GM12878 (cell line): Measurements from ENCODE around the gene KLRD1.

Experiments
- CBFB ChIP-seq: IDR thresholded peaks from 2 replicates; pipeline ENCODE4 v1.6.1; 2016; ENCODE audit warnings: antibody characterized with exemption, low read depth
- CHD1 ChIP-seq: IDR thresholded peaks from 2 replicates; pipeline ENCODE4 v1.6.1; 2012; ENCODE audit warnings: low read depth, low read length, improper control_type of control experiment
- CREB1 ChIP-seq: IDR thresholded peaks from 2 replicates; pipeline ENCODE4 v1.6.1; 2012; ENCODE audit warnings: low read depth, mild to moderate bottlenecking, inconsistent platforms
- CTCF ChIP-seq, 3 experiments: IDR thresholded peaks in 2 of 3; conservative IDR thresholded peaks in 1 of 3; 2 replicates each; pipeline ENCODE4 v1.5.1; 2011; ENCODE audit warnings: low read depth in 3 of 3, low read length in 3 of 3, mild to moderate bottlenecking in 3 of 3, control low read depth in 2 of 3, moderate library complexity in 2 of 3, inconsistent platforms in 1 of 3, mixed read lengths in 1 of 3; ENCODE audit not compliant: control insufficient read depth in 2 of 3, insufficient read depth in 1 of 3; ENCODE audit errors: extremely low read depth in 1 of 3
- DPF2 ChIP-seq: fragments of 450-650 bp; IDR thresholded peaks from 2 replicates; pipeline ENCODE4 v1.6.1; 2017; ENCODE audit warnings: mild to moderate bottlenecking
- MYC ChIP-seq: IDR thresholded peaks from 2 replicates; pipeline ENCODE4 v1.6.1; 2011; ENCODE audit warnings: mild to moderate bottlenecking, low read length, moderate library complexity, inconsistent platforms; ENCODE audit not compliant: insufficient read depth, insufficient replicate concordance, insufficient read length, severe bottlenecking
- NBN ChIP-seq: fragments of 450-650 bp; IDR thresholded peaks from 2 replicates; pipeline ENCODE4 v1.6.1; 2016
- NRF1 ChIP-seq: conservative IDR thresholded peaks from 2 replicates; pipeline ENCODE4 v1.6.1; 2011; ENCODE audit warnings: mild to moderate bottlenecking, low read depth, low read length, improper control_type of control experiment
- TCF7 ChIP-seq: IDR thresholded peaks from 2 replicates; pipeline ENCODE4 v1.6.1; 2014; ENCODE audit warnings: antibody characterized with exemption, borderline replicate concordance
- ZNF207 ChIP-seq: fragments of 450-650 bp; IDR thresholded peaks from 2 replicates; pipeline ENCODE4 v1.6.1; 2014; ENCODE audit warnings: antibody characterized with exemption, mild to moderate bottlenecking, borderline replicate concordance
- ZNF274 ChIP-seq: IDR thresholded peaks from one replicate; pipeline ENCODE4 v1.8.0; 2011; ENCODE audit not compliant: insufficient read length, insufficient read depth
- TF ChIP-seq, protein P1 (sequence below): IDR thresholded peaks from 2 replicates; pipeline ENCODE4 v1.6.1; 2012; ENCODE audit warnings: low read length, inconsistent platforms

DNA sequence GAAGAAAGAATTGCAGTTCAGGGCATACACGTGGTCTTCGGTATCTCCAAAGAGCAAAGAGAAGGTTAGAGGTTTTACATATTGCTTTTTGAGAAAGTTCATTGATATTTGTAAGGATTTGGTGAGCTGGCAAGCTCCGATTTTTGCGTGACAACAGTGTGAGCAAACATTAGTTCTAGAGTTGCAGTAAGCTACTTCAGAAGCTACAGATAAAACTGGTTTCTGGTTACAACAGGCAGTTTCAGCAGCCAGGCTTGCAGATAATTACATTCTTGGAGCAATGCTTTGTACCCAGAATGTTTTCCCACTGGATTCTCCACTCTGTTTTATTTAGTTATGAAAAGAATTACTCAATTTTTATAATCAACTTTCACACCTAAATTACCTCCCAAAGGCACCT, 54.0 kb downstream of the KLRD1 start:
- TF ChIP-seq CTCF (IDR thresholded peaks at IDR 0.05 in 2 of 3, conservative IDR thresholded peaks at IDR 0.05 in 1 of 3; ENCODE audit: control insufficient read depth in 2 of 3, extremely low read depth in 1 of 3, insufficient read depth in 1 of 3, low read depth in 3 of 3, low read length in 3 of 3) (no peak), TCF7 (no peak), CHD1 (no peak), CREB1 (no peak), ZNF207 (no peak), CBFB (no peak), DPF2 (no peak), NBN (no peak), NRF1 (no peak), ZNF274 (no peak), MYC (no peak)
- TF ChIP-seq, protein P1, sequence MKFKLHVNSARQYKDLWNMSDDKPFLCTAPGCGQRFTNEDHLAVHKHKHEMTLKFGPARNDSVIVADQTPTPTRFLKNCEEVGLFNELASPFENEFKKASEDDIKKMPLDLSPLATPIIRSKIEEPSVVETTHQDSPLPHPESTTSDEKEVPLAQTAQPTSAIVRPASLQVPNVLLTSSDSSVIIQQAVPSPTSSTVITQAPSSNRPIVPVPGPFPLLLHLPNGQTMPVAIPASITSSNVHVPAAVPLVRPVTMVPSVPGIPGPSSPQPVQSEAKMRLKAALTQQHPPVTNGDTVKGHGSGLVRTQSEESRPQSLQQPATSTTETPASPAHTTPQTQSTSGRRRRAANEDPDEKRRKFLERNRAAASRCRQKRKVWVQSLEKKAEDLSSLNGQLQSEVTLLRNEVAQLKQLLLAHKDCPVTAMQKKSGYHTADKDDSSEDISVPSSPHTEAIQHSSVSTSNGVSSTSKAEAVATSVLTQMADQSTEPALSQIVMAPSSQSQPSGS = no peak
